Measurements from ENCODE around the gene HMGXB3. TPM values are rescaled to one million over a fixed set of nuclear protein-coding genes. Genes with fewer than 3 reads are reported as not detected.
A peak's percentile ranks its signal among the peaks of the same experiment; 100 is the strongest.

HMGXB3 gene
- total RNA-seq (2016; rRNA removed; fragmentation: Illumina TruSeq; extraction: Trizol) (20.0 and 23.8 TPM in 2 replicates), polyA plus RNA-seq (2011; rRNA removed) (18.8 and 23.4 TPM in 2 replicates), polyA minus RNA-seq (2011; rRNA and poly(A)+ RNA removed; ENCODE audit: low replicate concordance) (60.1 and 67.3 TPM in 2 replicates), Bru-seq, nascent RNA (percentile 89 among the genes with signal in this experiment), BruChase-seq, experiment 1, labeled RNA remaining after a 6-hour chase (percentile 80 among the genes with signal in this experiment), BruChase-seq, experiment 2, labeled RNA remaining after a 2-hour chase (percentile 82 among the genes with signal in this experiment)
- total RNA-seq (2016; cell fraction: cytosol; rRNA removed; fragmentation: Illumina TruSeq; extraction: Trizol; ENCODE audit: low read depth) = 2.1 and 2.4 TPM in 2 replicates
- total RNA-seq (2016; cell fraction: insoluble cytoplasmic fraction; rRNA removed; fragmentation: Illumina TruSeq; extraction: Trizol) = 19.2 and 20.9 TPM in 2 replicates
- 7.7 and 9.2 TPM in 2 replicates for total RNA-seq (2016; cell fraction: membrane; rRNA removed; fragmentation: Illumina TruSeq; extraction: Trizol)
- 34.9 and 36.0 TPM in 2 replicates for total RNA-seq (2016; cell fraction: nucleus; rRNA removed; fragmentation: Illumina TruSeq; extraction: Trizol)
- polyA plus RNA-seq (2011; cell fraction: cytosol; rRNA removed) = 13.2 and 13.8 TPM in 2 replicates
- polyA plus RNA-seq (2011; cell fraction: nucleus; rRNA removed) = 41.0 and 44.0 TPM in 2 replicates
- polyA plus RNA-seq (2012) = 13.8 and 14.7 TPM in 2 replicates
- 0.90 and 0.95 TPM in 2 replicates for polyA plus RNA-seq (2016; cell fraction: cytosol; fragmentation: Illumina TruSeq; extraction: Trizol; ENCODE audit: low read depth)
- polyA plus RNA-seq (2016; cell fraction: insoluble cytoplasmic fraction; fragmentation: Illumina TruSeq; extraction: Trizol; ENCODE audit: low read depth) = 12.6 and 14.4 TPM in 2 replicates
- polyA plus RNA-seq (2016; cell fraction: membrane; fragmentation: Illumina TruSeq; extraction: Trizol; ENCODE audit: low read depth) = 2.4 and 2.5 TPM in 2 replicates
- 61.7 and 65.5 TPM in 2 replicates for polyA plus RNA-seq (2016; cell fraction: nucleus; fragmentation: Illumina TruSeq; extraction: Trizol; ENCODE audit: insufficient read depth, low read depth)
- polyA minus RNA-seq (2011; cell fraction: cytosol; rRNA and poly(A)+ RNA removed) = 18.8 and 19.3 TPM in 2 replicates
- 47.7 and 47.8 TPM in 2 replicates for polyA minus RNA-seq (2011; cell fraction: nucleus; rRNA and poly(A)+ RNA removed)
- long read RNA-seq, experiment 1, full-length matches to known transcripts = 2 of 7 reads
- long read RNA-seq, experiment 1, partial matches to known transcripts = 4 of 7 reads
- long read RNA-seq, experiment 1, other reads (novel, unspliced or antisense) = 1 of 7 reads
- long read RNA-seq, experiment 2, full-length matches to known transcripts = 13 of 50 reads
- long read RNA-seq, experiment 2, partial matches to known transcripts = 16 of 50 reads
- long read RNA-seq, experiment 2, other reads (novel, unspliced or antisense) = 21 of 50 reads

- FAIRE-seq = peak; percentile 57
- intact Hi-C loops (cut with micrococcal nuclease; ENCODE audit: unreplicated experiment) (loop anchor here (2.0 kb wide), 1 partner anchor 44 kb away; no protein-coding TSS in a partner anchor), in situ Hi-C loops (cut with HindIII; ENCODE audit: extremely low pct_ligation_motif_present, low pct_unique_long_range_greater_than_20kb) (no loop called here)
- Histone ChIP-seq H3K9ac (ENCODE audit: insufficient read depth, low read depth, low read length) (peak within 1 kb of the TSS; percentile 98), H3K4me3 (replicated peaks in 1 of 3; ENCODE audit: insufficient read depth in 1 of 3, low read depth in 2 of 3, low read length in 3 of 3) (peak within 1 kb of the TSS; percentile 86 to 91 (median 89)), H3K4me1 (ENCODE audit: insufficient read depth, low read length) (peaks cover 32% of the 10 kb centered on the region), H3K4me2 (ENCODE audit: low read depth, low read length) (peak within 1 kb of the TSS; percentile 97), H4K20me1 (ENCODE audit: insufficient read depth, low read length) (peaks cover 5% of the 10 kb centered on the region; the same call in 1 of the 2 replicates), H3K27ac (ENCODE audit: extremely low read length, insufficient read depth, low read length) (peak within 1 kb of the TSS; percentile 87), H3K36me3 (replicated peaks in 1 of 2; ENCODE audit: control insufficient read depth in 1 of 2, insufficient read depth in 2 of 2, low read length in 2 of 2) (peaks cover 0 to 2% of the 10 kb centered on the region in 2 experiments; a peak in 3 of 5 replicates), H3K27me3 (ENCODE audit: control insufficient read depth in 1 of 2, insufficient read depth in 2 of 2, low read length in 2 of 2) (no peaks in the 10 kb centered on the region; a peak in 1 of 5 replicates), H3K9me3 (ENCODE audit: low read length) (no peaks in the 10 kb centered on the region), H3K79me2 (ENCODE audit: insufficient read depth, low read length) (peaks cover 53% of the 10 kb centered on the region), H2AFZ (ENCODE audit: low read length) (peak within 1 kb of the TSS; percentile 71)
- POLR2A ChIA-PET = interaction anchor here (0.5 to 2.5 kb wide), 9 partner anchors 8 to 827 kb away, joined by 3 to 35 read pairs (median 4); partner anchors contain the start of gene SLC26A2
- WGBS (ENCODE audit: low lambda C conversion rate) = 0% methylated on average over 11 of the region's 72 CpGs
- no TSS peak for BruUV-seq (replicated peaks)
- peak; percentile 94 for DNase-seq (ENCODE audit: low spot score)
- peak; percentile 97 for ATAC-seq
- CTCF ChIA-PET (ENCODE audit: low intra/inter-chr PET ratio, low total read pairs) = no interaction called here
- TF ChIP-seq ZNF121 (CRISPR knock-in tag; IDR thresholded peaks at IDR 0.05) (peak; percentile 79; the same call in 1 of the 2 replicates), AKAP8 (CRISPR knock-in tag; IDR thresholded peaks at IDR 0.05) (no peak), HNRNPUL1 (IDR thresholded peaks at IDR 0.05; ENCODE audit: low read depth, low read length) (no peak), SRF (IDR thresholded peaks at IDR 0.05; ENCODE audit: low read depth, low read length) (peak; percentile 48; the same call in 1 of the 2 replicates), ZBTB4 (CRISPR knock-in tag; IDR thresholded peaks at IDR 0.05; ENCODE audit: borderline replicate concordance) (peak; percentile 65; the same call in 1 of the 2 replicates), RFX5 (IDR thresholded peaks at IDR 0.05; ENCODE audit: low read depth, low read length) (peak; percentile 43), ZNF552 (CRISPR knock-in tag; IDR thresholded peaks at IDR 0.05; ENCODE audit: borderline replicate concordance) (no peak), CAMTA2 (CRISPR knock-in tag; IDR thresholded peaks at IDR 0.05; ENCODE audit: borderline replicate concordance) (no peak), PHF8 (CRISPR knock-in tag; IDR thresholded peaks at IDR 0.05) (peak; percentile 80), PHF20 (CRISPR knock-in tag; IDR thresholded peaks at IDR 0.05) (peak; percentile 97), XBP1 (CRISPR knock-in tag; IDR thresholded peaks at IDR 0.05) (no peak), HNRNPLL (IDR thresholded peaks at IDR 0.05; ENCODE audit: low read depth, low read length, poor library complexity, severe bottlenecking) (peak; percentile 73), PRPF4 (IDR thresholded peaks at IDR 0.05; ENCODE audit: low read depth, low read length, poor library complexity, severe bottlenecking) (no peak), FIP1L1 (IDR thresholded peaks at IDR 0.05; ENCODE audit: borderline replicate concordance, insufficient read depth, low read depth, low read length) (no peak), POLR2AphosphoS5 (IDR thresholded peaks at IDR 0.05; ENCODE audit: low read depth, low read length) (peak; percentile 71)
Observed at GRCh38 chr5:150000256-150000989, at the start of gene HMGXB3, which contains the start of gene TIGD6. TSS of gene HMGXB3 (plus strand) at chr5:150000739. CDS start at chr5:150004853, 4,114 bp downstream. TSS of gene TIGD6 (minus strand) at chr5:150000654. CDS start at chr5:149996348, 4,306 bp downstream.
